ENCODE results near the gene IFNAR2.

Gene IFNAR2

GRCh38 chr21:33244082-33244778 lies 14.5 kb downstream of the IFNAR2 start:
- Mint-ChIP-seq H3K27ac (no peak overlapping the region), H3K27me3 (ENCODE audit: low read depth) (no peaks in the 10 kb centered on the region), H3K4me1 (no peaks in the 10 kb centered on the region), H3K4me3 (no peak overlapping the region), H3K36me3 (ENCODE audit: low read depth) (peaks cover 49% of the 10 kb centered on the region), H3K9me3 (peaks cover 2% of the 10 kb centered on the region)
- TF ChIP-seq CTCF (IDR thresholded peaks at IDR 0.05; ENCODE audit: unreplicated experiment in 3 of 3): no peak

GRCh38 chr21:33244779-33245105 lies 15.0 kb downstream of the IFNAR2 start:
- TF ChIP-seq CTCF (IDR thresholded peaks at IDR 0.05; ENCODE audit: unreplicated experiment in 3 of 3): no peak
- no peaks in the 10 kb centered on the region for H3K27me3 Mint-ChIP-seq (ENCODE audit: low read depth)
- H3K4me1 Mint-ChIP-seq: no peaks in the 10 kb centered on the region
- no peak overlapping the region for H3K27ac Mint-ChIP-seq
- H3K9me3 Mint-ChIP-seq: no peaks in the 10 kb centered on the region
- H3K4me3 Mint-ChIP-seq: no peak overlapping the region
- H3K36me3 Mint-ChIP-seq (ENCODE audit: low read depth): peaks cover 52% of the 10 kb centered on the region

- TF ChIP-seq CTCF (IDR thresholded peaks at IDR 0.05; ENCODE audit: unreplicated experiment in 3 of 3): no peak
- no peak overlapping the region for H3K4me3 Mint-ChIP-seq
- no peaks in the 10 kb centered on the region for H3K4me1 Mint-ChIP-seq
- no peaks in the 10 kb centered on the region for H3K27me3 Mint-ChIP-seq (ENCODE audit: low read depth)
- H3K27ac Mint-ChIP-seq: no peak overlapping the region
- H3K36me3 Mint-ChIP-seq (ENCODE audit: low read depth): peaks cover 58% of the 10 kb centered on the region
- H3K9me3 Mint-ChIP-seq: no peaks in the 10 kb centered on the region
Observed at GRCh38 chr21:33245289-33245918, 15.7 kb downstream of the IFNAR2 start.

GRCh38 chr21:33246506-33246905 lies 16.8 kb downstream of the IFNAR2 start:
- no peak overlapping the region for H3K27ac Mint-ChIP-seq
- peaks cover 69% of the 10 kb centered on the region for H3K36me3 Mint-ChIP-seq (ENCODE audit: low read depth)
- H3K27me3 Mint-ChIP-seq (ENCODE audit: low read depth): no peaks in the 10 kb centered on the region
- H3K4me1 Mint-ChIP-seq: no peaks in the 10 kb centered on the region
- no peak overlapping the region for H3K4me3 Mint-ChIP-seq
- TF ChIP-seq CTCF (IDR thresholded peaks at IDR 0.05; ENCODE audit: unreplicated experiment in 3 of 3): no peak
- no peaks in the 10 kb centered on the region for H3K9me3 Mint-ChIP-seq

GRCh38 chr21:33246963-33247362 lies 17.2 kb downstream of the IFNAR2 start:
- H3K9me3 Mint-ChIP-seq: no peaks in the 10 kb centered on the region
- no peak overlapping the region for H3K27ac Mint-ChIP-seq
- H3K4me1 Mint-ChIP-seq: no peaks in the 10 kb centered on the region
- no peak for TF ChIP-seq CTCF (IDR thresholded peaks at IDR 0.05; ENCODE audit: unreplicated experiment in 3 of 3)
- H3K36me3 Mint-ChIP-seq (ENCODE audit: low read depth): peaks cover 70% of the 10 kb centered on the region
- no peak overlapping the region for H3K4me3 Mint-ChIP-seq
- no peaks in the 10 kb centered on the region for H3K27me3 Mint-ChIP-seq (ENCODE audit: low read depth)

GRCh38 chr21:33247599-33247998 lies 17.9 kb downstream of the IFNAR2 start:
- Mint-ChIP-seq H3K9me3 (no peaks in the 10 kb centered on the region), H3K27ac (no peak overlapping the region), H3K36me3 (ENCODE audit: low read depth) (peaks cover 68% of the 10 kb centered on the region), H3K4me1 (no peaks in the 10 kb centered on the region), H3K27me3 (ENCODE audit: low read depth) (no peaks in the 10 kb centered on the region), H3K4me3 (no peak overlapping the region)
- TF ChIP-seq CTCF (IDR thresholded peaks at IDR 0.05; ENCODE audit: unreplicated experiment in 3 of 3): no peak

Data from nephron (organoid).